HepG2 (cell line): ENCODE results near the gene INHBC. TPM values are rescaled to one million over a fixed set of nuclear protein-coding genes. Genes with fewer than 3 reads are reported as not detected.

Source experiments
- ATF7 ChIP-seq, 2 experiments: fragments of 450-650 bp in 1 of 2; sonication (generic) in 1 of 2; formaldehyde crosslinking in 1 of 2; IDR thresholded peaks; 2 replicates each; pipeline versions ENCODE4 v1.4.0 to v1.6.1; 2016 to 2020; ENCODE audit warnings: antibody characterized with exemption in 1 of 2, mild to moderate bottlenecking in 1 of 2, missing genetic modification reagents in 1 of 2
- CREM ChIP-seq, 2 experiments: sonication (generic) in 1 of 2; formaldehyde crosslinking in 1 of 2; IDR thresholded peaks; 2 replicates each; pipeline versions ENCODE4 v1.4.0 to v1.6.1; 2016 to 2020; ENCODE audit warnings: antibody characterized with exemption in 1 of 2, mild to moderate bottlenecking in 1 of 2, missing genetic modification reagents in 1 of 2
- HIVEP1 ChIP-seq: sonication (generic); formaldehyde crosslinking; IDR thresholded peaks from 2 replicates; pipeline ENCODE4 v1.4.0; 2020; ENCODE audit warnings: mild to moderate bottlenecking, missing genetic modification reagents
- NR2C2 ChIP-seq: sonication (generic); formaldehyde crosslinking; IDR thresholded peaks from 2 replicates; pipeline ENCODE4 v1.4.0; 2020; ENCODE audit warnings: missing genetic modification reagents, mild to moderate bottlenecking, moderate library complexity, borderline replicate concordance
- POLR2AphosphoS2 ChIP-seq: IDR thresholded peaks from 2 replicates; pipeline ENCODE4 v1.6.1; 2011; ENCODE audit warnings: low read depth, low read length, improper control_type of control experiment
- POLR2G ChIP-seq: fragments of 200-400 bp; formaldehyde crosslinking; IDR thresholded peaks from 2 replicates; pipeline ENCODE4 v1.6.1; 2018; ENCODE audit warnings: mild to moderate bottlenecking, low read depth, low read length, moderate library complexity
- RELA ChIP-seq: sonication (generic); formaldehyde crosslinking; IDR thresholded peaks from 2 replicates; pipeline ENCODE4 v1.4.0; 2020; ENCODE audit warnings: missing genetic modification reagents
- SAP130 ChIP-seq: IDR thresholded peaks from 2 replicates; pipeline ENCODE4 v1.6.1; 2016; ENCODE audit warnings: low read depth
- ZNF205 ChIP-seq: IDR thresholded peaks from 2 replicates; pipeline ENCODE4 v1.6.1; 2018; ENCODE audit warnings: missing biosample characterization, missing genetic modification reagents
- ZNF724P ChIP-seq: sonication (generic); formaldehyde crosslinking; IDR thresholded peaks from 2 replicates; pipeline ENCODE4 v1.8.0; 2022; ENCODE audit warnings: missing genetic modification reagents, borderline replicate concordance
- ZSCAN12 ChIP-seq: sonication (generic); formaldehyde crosslinking; IDR thresholded peaks from 2 replicates; pipeline ENCODE4 v1.9.0; 2021; ENCODE audit warnings: mild to moderate bottlenecking, missing genetic modification reagents
- polyA plus RNA-seq, 8 experiments: library from polyadenylated mRNA; depleted of rRNA in 3 of 8; stranded (reverse) in 7 of 8; unstranded in 1 of 8; fragments of >200 nt; fragmentation: Illumina TruSeq in 4 of 8; extraction: Trizol in 4 of 8; gene quantifications; 2 replicates each; pipeline versions ENCODE4 v1.2.1 to v1.2.3, GENCODE V29; 2011 to 2016; ENCODE audit warnings: low read depth in 4 of 8, missing spikeins in 1 of 8, mixed read lengths in 1 of 8; ENCODE audit not compliant: insufficient read depth in 1 of 8
- total RNA-seq, 5 experiments: library from RNA; depleted of rRNA; stranded (reverse); fragments of >200 nt; fragmentation: Illumina TruSeq; extraction: Trizol; gene quantifications; 2 replicates each; pipeline ENCODE4 v1.2.3, GENCODE V29; 2016; ENCODE audit warnings: low read depth in 1 of 5
- TF ChIP-seq, protein P1 (sequence below): sonication (generic); formaldehyde crosslinking; IDR thresholded peaks from 2 replicates; pipeline ENCODE4 v1.4.0; 2020; ENCODE audit warnings: missing genetic modification reagents, borderline replicate concordance
- TF ChIP-seq, protein P2 (sequence below): sonication (generic); formaldehyde crosslinking; conservative IDR thresholded peaks from 2 replicates; pipeline ENCODE4 v1.4.0; 2020; ENCODE audit warnings: missing genetic modification reagents
- TF ChIP-seq, protein P3 (sequence below): sonication (generic); formaldehyde crosslinking; IDR thresholded peaks from 2 replicates; pipeline ENCODE4 v1.8.0; 2022; ENCODE audit warnings: mild to moderate bottlenecking, missing genetic modification reagents
- TF ChIP-seq, protein P4 (sequence below): sonication (generic); formaldehyde crosslinking; IDR thresholded peaks from 2 replicates; pipeline ENCODE4 v1.4.0; 2020; ENCODE audit warnings: mild to moderate bottlenecking, low read depth, missing genetic modification reagents
- TF ChIP-seq, protein P5 (sequence below): sonication (generic); formaldehyde crosslinking; IDR thresholded peaks from 2 replicates; pipeline ENCODE4 v1.4.0; 2020; ENCODE audit warnings: mild to moderate bottlenecking, missing genetic modification reagents
- TF ChIP-seq, protein P6 (sequence below): sonication (generic); formaldehyde crosslinking; IDR thresholded peaks from 2 replicates; pipeline ENCODE4 v1.5.1; 2020; ENCODE audit warnings: missing genetic modification reagents, mild to moderate bottlenecking, borderline replicate concordance

The INHBC gene
- total and polyA plus RNA-seq, 2 of the 13 experiments (the other 11 are each of a cell fraction or from before 2014, with no cell fraction given): 1.8 to 13.8 TPM

DNA sequence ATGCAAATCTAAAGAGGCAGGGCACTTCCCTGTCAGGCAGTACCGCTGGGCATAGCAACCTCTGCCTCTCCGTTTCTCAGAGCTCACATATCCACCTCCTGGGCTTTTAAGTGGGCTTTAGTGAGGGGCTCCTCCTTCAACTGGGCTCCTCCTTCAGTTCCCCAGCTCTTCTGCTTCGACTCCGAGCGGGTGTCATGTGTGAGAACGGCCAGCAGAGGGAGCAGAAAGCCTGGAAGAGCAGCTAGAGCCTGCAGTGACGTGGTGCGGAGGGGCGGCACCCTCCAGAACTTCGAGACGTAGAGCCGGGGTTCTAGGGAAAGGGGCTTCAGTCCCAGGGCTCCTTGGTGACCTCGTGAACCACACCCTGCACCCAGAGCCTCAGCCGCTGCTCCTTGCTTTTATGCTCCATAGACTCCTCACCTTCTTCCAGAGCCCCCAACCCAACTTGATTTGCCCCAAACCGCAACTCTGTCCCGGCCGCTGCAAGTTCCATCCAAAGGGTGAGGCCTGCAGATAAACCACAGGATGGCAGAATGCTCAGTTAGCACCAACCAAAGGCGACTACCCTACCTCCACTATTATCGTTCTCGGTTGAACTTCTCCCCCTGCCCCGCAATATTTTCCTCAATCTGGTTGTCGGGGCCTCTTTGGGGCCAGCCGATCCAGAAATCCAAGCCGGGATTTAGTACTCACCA lies 24.6 kb downstream of the INHBC start (continued):
- TF ChIP-seq, protein P1, sequence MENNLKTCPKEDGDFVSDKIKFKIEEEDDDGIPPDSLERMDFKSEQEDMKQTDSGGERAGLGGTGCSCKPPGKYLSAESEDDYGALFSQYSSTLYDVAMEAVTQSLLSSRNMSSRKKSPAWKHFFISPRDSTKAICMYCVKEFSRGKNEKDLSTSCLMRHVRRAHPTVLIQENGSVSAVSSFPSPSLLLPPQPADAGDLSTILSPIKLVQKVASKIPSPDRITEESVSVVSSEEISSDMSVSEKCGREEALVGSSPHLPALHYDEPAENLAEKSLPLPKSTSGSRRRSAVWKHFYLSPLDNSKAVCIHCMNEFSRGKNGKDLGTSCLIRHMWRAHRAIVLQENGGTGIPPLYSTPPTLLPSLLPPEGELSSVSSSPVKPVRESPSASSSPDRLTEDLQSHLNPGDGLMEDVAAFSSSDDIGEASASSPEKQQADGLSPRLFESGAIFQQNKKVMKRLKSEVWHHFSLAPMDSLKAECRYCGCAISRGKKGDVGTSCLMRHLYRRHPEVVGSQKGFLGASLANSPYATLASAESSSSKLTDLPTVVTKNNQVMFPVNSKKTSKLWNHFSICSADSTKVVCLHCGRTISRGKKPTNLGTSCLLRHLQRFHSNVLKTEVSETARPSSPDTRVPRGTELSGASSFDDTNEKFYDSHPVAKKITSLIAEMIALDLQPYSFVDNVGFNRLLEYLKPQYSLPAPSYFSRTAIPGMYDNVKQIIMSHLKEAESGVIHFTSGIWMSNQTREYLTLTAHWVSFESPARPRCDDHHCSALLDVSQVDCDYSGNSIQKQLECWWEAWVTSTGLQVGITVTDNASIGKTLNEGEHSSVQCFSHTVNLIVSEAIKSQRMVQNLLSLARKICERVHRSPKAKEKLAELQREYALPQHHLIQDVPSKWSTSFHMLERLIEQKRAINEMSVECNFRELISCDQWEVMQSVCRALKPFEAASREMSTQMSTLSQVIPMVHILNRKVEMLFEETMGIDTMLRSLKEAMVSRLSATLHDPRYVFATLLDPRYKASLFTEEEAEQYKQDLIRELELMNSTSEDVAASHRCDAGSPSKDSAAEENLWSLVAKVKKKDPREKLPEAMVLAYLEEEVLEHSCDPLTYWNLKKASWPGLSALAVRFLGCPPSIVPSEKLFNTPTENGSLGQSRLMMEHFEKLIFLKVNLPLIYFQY (CRISPR knock-in tag): no peak; the same call in 1 of the 2 replicates
- TF ChIP-seq ZNF205 (CRISPR knock-in tag) (no peak), SAP130 (peak; percentile 52), ATF7 (IDR thresholded peaks at IDR 0.05) (no peak), ATF7 (CRISPR knock-in tag; IDR thresholded peaks at IDR 0.05) (no peak), CREM (IDR thresholded peaks at IDR 0.05) (peak; percentile 73), CREM (CRISPR knock-in tag; IDR thresholded peaks at IDR 0.05) (no peak), POLR2G (peak; percentile 60), ZSCAN12 (CRISPR knock-in tag) (no peak), ZNF724P (no peak), NR2C2 (CRISPR knock-in tag) (no peak), HIVEP1 (peak; percentile 19; the same call in 1 of the 2 replicates), RELA (CRISPR knock-in tag) (no peak), POLR2AphosphoS2 (no peak)
- TF ChIP-seq, protein P2, sequence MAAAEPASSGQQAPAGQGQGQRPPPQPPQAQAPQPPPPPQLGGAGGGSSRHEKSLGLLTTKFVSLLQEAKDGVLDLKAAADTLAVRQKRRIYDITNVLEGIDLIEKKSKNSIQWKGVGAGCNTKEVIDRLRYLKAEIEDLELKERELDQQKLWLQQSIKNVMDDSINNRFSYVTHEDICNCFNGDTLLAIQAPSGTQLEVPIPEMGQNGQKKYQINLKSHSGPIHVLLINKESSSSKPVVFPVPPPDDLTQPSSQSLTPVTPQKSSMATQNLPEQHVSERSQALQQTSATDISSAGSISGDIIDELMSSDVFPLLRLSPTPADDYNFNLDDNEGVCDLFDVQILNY (CRISPR knock-in tag): no peak
- TF ChIP-seq, protein P3, sequence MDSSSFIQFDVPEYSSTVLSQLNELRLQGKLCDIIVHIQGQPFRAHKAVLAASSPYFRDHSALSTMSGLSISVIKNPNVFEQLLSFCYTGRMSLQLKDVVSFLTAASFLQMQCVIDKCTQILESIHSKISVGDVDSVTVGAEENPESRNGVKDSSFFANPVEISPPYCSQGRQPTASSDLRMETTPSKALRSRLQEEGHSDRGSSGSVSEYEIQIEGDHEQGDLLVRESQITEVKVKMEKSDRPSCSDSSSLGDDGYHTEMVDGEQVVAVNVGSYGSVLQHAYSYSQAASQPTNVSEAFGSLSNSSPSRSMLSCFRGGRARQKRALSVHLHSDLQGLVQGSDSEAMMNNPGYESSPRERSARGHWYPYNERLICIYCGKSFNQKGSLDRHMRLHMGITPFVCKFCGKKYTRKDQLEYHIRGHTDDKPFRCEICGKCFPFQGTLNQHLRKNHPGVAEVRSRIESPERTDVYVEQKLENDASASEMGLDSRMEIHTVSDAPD (CRISPR knock-in tag): no peak
- TF ChIP-seq, protein P4, sequence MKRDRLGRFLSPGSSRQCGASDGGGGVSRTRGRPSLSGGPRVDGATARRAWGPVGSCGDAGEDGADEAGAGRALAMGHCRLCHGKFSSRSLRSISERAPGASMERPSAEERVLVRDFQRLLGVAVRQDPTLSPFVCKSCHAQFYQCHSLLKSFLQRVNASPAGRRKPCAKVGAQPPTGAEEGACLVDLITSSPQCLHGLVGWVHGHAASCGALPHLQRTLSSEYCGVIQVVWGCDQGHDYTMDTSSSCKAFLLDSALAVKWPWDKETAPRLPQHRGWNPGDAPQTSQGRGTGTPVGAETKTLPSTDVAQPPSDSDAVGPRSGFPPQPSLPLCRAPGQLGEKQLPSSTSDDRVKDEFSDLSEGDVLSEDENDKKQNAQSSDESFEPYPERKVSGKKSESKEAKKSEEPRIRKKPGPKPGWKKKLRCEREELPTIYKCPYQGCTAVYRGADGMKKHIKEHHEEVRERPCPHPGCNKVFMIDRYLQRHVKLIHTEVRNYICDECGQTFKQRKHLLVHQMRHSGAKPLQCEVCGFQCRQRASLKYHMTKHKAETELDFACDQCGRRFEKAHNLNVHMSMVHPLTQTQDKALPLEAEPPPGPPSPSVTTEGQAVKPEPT (CRISPR knock-in tag): no peak
- TF ChIP-seq, protein P5, sequence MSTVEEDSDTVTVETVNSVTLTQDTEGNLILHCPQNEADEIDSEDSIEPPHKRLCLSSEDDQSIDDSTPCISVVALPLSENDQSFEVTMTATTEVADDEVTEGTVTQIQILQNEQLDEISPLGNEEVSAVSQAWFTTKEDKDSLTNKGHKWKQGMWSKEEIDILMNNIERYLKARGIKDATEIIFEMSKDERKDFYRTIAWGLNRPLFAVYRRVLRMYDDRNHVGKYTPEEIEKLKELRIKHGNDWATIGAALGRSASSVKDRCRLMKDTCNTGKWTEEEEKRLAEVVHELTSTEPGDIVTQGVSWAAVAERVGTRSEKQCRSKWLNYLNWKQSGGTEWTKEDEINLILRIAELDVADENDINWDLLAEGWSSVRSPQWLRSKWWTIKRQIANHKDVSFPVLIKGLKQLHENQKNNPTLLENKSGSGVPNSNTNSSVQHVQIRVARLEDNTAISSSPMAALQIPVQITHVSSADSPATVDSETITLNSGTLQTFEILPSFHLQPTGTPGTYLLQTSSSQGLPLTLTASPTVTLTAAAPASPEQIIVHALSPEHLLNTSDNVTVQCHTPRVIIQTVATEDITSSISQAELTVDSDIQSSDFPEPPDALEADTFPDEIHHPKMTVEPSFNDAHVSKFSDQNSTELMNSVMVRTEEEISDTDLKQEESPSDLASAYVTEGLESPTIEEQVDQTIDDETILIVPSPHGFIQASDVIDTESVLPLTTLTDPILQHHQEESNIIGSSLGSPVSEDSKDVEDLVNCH (CRISPR knock-in tag): no peak; the same call in 1 of the 2 replicates
- TF ChIP-seq, protein P6, sequence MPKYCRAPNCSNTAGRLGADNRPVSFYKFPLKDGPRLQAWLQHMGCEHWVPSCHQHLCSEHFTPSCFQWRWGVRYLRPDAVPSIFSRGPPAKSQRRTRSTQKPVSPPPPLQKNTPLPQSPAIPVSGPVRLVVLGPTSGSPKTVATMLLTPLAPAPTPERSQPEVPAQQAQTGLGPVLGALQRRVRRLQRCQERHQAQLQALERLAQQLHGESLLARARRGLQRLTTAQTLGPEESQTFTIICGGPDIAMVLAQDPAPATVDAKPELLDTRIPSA: no peak
